IMR-90 (cell line): ENCODE measurements around the gene TRAF3IP3. TPM values are rescaled to one million over a fixed set of nuclear protein-coding genes. Genes with fewer than 3 reads are reported as not detected.

ENCODE experiments used
- ATAC-seq: fragments of 200-7000 bp; cut with Tn5 transposase; 2 replicates; pipeline ENCODE4 v1.9.1; 2020; ENCODE audit warnings: low read depth, mild to moderate bottlenecking, moderate library complexity
- BruUV-seq: library from RNA; stranded (reverse); fragments of 400-500 nt; replicated peaks from 2 replicates; lab custom pipeline; 2021; lab: Mats Ljungman, UMichigan
- CTCF ChIA-PET: fragments of 300-600 bp; formaldehyde crosslinking; extraction: SDS; loops from one replicate; lab custom pipeline; 2021; ENCODE audit warnings: antibody characterized with exemption; lab: Yijun Ruan, JAX
- POLR2A ChIA-PET: fragments of 300-600 bp; sonication (Branson Sonifier 250); formaldehyde crosslinking; loops from one replicate; lab custom pipeline; 2022; ENCODE audit warnings: antibody characterized with exemption; ENCODE audit not compliant: unreplicated experiment; lab: Charles Lee
- DNase-seq: peaks from one replicate; pipeline ENCODE4 v3.0.0; 2013
- H2AFZ ChIP-seq: replicated peaks from 2 replicates; pipeline ENCODE3; 2013; ENCODE audit warnings: low read length, mild to moderate bottlenecking; ENCODE audit not compliant: poor library complexity
- H2AK5ac ChIP-seq: 2 replicates; pipeline ENCODE4 v1.6.1; 2013; ENCODE audit warnings: low read depth, low read length, inconsistent platforms
- H2AK9ac ChIP-seq: replicated peaks from 2 replicates; pipeline ENCODE3; 2013; ENCODE audit warnings: mild to moderate bottlenecking, low read depth, low read length, moderate library complexity; ENCODE audit not compliant: poor library complexity
- H2BK120ac ChIP-seq: 2 replicates; pipeline ENCODE4 v1.6.1; 2013; ENCODE audit warnings: low read depth, low read length, inconsistent platforms
- H2BK15ac ChIP-seq: 3 replicates; pipeline ENCODE4 v1.6.1; 2013; ENCODE audit warnings: low read depth, low read length, inconsistent platforms
- H2BK20ac ChIP-seq: 2 replicates; pipeline ENCODE4 v1.6.1; 2013; ENCODE audit warnings: low read depth, mild to moderate bottlenecking, inconsistent platforms, low read length, moderate library complexity
- H2BK5ac ChIP-seq: 2 replicates; pipeline ENCODE4 v1.6.1; 2013; ENCODE audit warnings: mild to moderate bottlenecking, low read depth, low read length, inconsistent platforms; ENCODE audit not compliant: poor library complexity, severe bottlenecking
- H3K14ac ChIP-seq: replicated peaks from 2 replicates; pipeline ENCODE4 v1.6.1; 2013; ENCODE audit warnings: low read depth, low read length, inconsistent platforms
- H3K18ac ChIP-seq: 2 replicates; pipeline ENCODE4 v1.6.1; 2013; ENCODE audit warnings: low read depth, low read length, control low read depth
- H3K23ac ChIP-seq: 2 replicates; pipeline ENCODE4 v1.6.1; 2013; ENCODE audit warnings: low read depth, low read length, inconsistent platforms
- H3K27ac ChIP-seq: 2 replicates; pipeline ENCODE4 v1.5.1; 2013; ENCODE audit warnings: mild to moderate bottlenecking, control low read depth, low read length; ENCODE audit not compliant: insufficient read depth
- H3K27me3 ChIP-seq: 2 replicates; pipeline ENCODE4 v1.6.1; 2013; ENCODE audit warnings: low read length; ENCODE audit not compliant: control insufficient read depth, insufficient read depth
- H3K36me3 ChIP-seq: 2 replicates; pipeline ENCODE4 v1.6.1; 2013; ENCODE audit warnings: low read length, mixed read lengths; ENCODE audit not compliant: control insufficient read depth, insufficient read depth
- H3K4ac ChIP-seq: 2 replicates; pipeline ENCODE4 v1.6.1; 2013; ENCODE audit warnings: low read depth, low read length, inconsistent platforms
- H3K4me1 ChIP-seq: 2 replicates; pipeline ENCODE4 v1.6.1; 2013; ENCODE audit warnings: low read length, mixed read lengths; ENCODE audit not compliant: control insufficient read depth, insufficient read depth
- H3K4me2 ChIP-seq: 2 replicates; pipeline ENCODE4 v1.6.1; 2013; ENCODE audit warnings: low read depth, mild to moderate bottlenecking, control low read depth, low read length, moderate library complexity
- H3K4me3 ChIP-seq: 2 replicates; pipeline ENCODE4 v1.5.1; 2013; ENCODE audit warnings: low read depth, mild to moderate bottlenecking, control low read depth, low read length, moderate library complexity; ENCODE audit not compliant: insufficient read depth
- H3K56ac ChIP-seq: 2 replicates; pipeline ENCODE4 v1.6.1; 2013; ENCODE audit warnings: low read length, inconsistent platforms; ENCODE audit not compliant: insufficient read depth; ENCODE audit errors: extremely low read depth
- H3K79me1 ChIP-seq, 2 experiments: 2 replicates each; pipeline ENCODE4 v1.6.1; 2013; ENCODE audit warnings: low read length in 2 of 2, inconsistent platforms in 1 of 2, low read depth in 1 of 2
- H3K9ac ChIP-seq: 2 replicates; pipeline ENCODE4 v1.6.1; 2013; ENCODE audit warnings: low read depth, low read length, control low read depth
- H3K9me1 ChIP-seq: 2 replicates; pipeline ENCODE4 v1.6.1; 2013; ENCODE audit warnings: low read length, inconsistent platforms; ENCODE audit not compliant: insufficient read depth
- H3K9me3 ChIP-seq: 2 replicates; pipeline ENCODE4 v1.6.1; 2013; ENCODE audit warnings: low read length; ENCODE audit not compliant: control insufficient read depth, insufficient read depth
- H4K20me1 ChIP-seq: 2 replicates; pipeline ENCODE4 v1.6.1; 2013; ENCODE audit warnings: low read length, inconsistent platforms; ENCODE audit not compliant: insufficient read depth
- H4K5ac ChIP-seq: 2 replicates; pipeline ENCODE4 v1.6.1; 2013; ENCODE audit warnings: mild to moderate bottlenecking, low read depth, low read length, control low read depth
- H4K8ac ChIP-seq, 2 experiments: 2 replicates each; pipeline ENCODE4 v1.6.1; 2013; ENCODE audit warnings: low read depth in 2 of 2, low read length in 2 of 2, control low read depth in 1 of 2, inconsistent platforms in 1 of 2
- H4K91ac ChIP-seq: 2 replicates; pipeline ENCODE4 v1.6.1; 2013; ENCODE audit warnings: low read depth, low read length, inconsistent platforms; ENCODE audit not compliant: insufficient read depth
- CEBPB ChIP-seq: IDR thresholded peaks from 2 replicates; pipeline ENCODE4 v1.6.1; 2012; ENCODE audit warnings: low read depth, low read length, improper control_type of control experiment
- WGBS, 2 experiments: methylation state at CpG; one replicate each; pipeline versions ENCODE4 v1.1.5 to v1.1.7; 2013; ENCODE audit warnings: missing lambda C conversion rate in 2 of 2; ENCODE audit not compliant: insufficient read length in 1 of 2; ENCODE audit errors: extremely low coverage in 2 of 2; 5-methylcytosine and 5-hydroxymethylcytosine counted together
- dilution Hi-C: fragments of 300-500 bp; cut with HindIII; formaldehyde crosslinking; loops from one replicate; pipeline ENCODE4 v1.14.3; 2018; ENCODE audit warnings: low sequenced_read_pairs; ENCODE audit not compliant: unreplicated experiment
- in situ Hi-C: fragments of 300-500 bp; cut with MboI; formaldehyde crosslinking; loops from 3 replicates; pipeline ENCODE4 v1.14.3; 2019; ENCODE audit warnings: low sequenced_read_pairs, inconsistent platforms, mixed read lengths
- intact Hi-C: fragments of 100-400 bp; cut with micrococcal nuclease; formaldehyde crosslinking; loops from 2 replicates; pipeline ENCODE4 v1.10.0; 2022
- polyA plus RNA-seq, 3 experiments: library from polyadenylated mRNA; depleted of rRNA; stranded (reverse); fragments of >200 nt; gene quantifications; 2 replicates each; pipeline ENCODE4 v1.2.3, GENCODE V29; 2012; ENCODE audit warnings: low replicate concordance in 1 of 3
- total RNA-seq: library from RNA; depleted of rRNA; stranded (reverse); fragments of >200 nt; gene quantifications from 2 replicates; pipeline ENCODE4 v1.2.3, GENCODE V29; 2012

Gene TRAF3IP3
- total and polyA plus RNA-seq, 2 of the 4 experiments (the other 2 are of a cell fraction) = 0.12 to 0.18 TPM

DNA sequence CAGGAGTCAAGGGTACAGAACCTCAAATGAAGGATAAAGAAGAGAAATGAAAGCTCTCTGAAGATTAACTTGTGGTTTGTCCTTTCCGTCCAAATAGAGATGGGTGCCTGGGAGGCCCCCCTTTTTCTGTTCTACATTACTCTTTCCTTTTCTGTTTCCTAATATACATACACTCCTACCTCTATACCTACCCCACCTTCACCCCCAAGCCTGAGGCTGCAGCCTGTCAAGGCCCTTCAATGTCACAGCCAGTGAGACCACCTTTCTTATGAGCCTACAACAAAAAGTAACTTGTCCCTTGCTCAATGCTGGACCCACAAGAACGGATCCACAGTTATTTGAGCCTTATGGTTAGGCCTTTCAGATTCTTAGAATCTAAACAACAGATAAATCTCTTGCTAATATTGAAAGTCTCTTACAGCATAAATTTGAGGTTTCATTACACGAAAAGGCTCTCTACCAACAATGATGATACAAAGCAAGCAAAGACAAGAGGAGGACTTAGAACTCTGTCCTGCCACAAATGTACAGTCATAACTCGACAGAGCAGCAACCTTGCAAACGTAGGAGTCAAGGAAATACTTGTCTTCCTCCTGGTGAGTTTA lies 4.1 kb upstream of the TRAF3IP3 start:
- no peak overlapping the region for H4K91ac ChIP-seq
- ChIA-PET CTCF (no interaction called here), POLR2A (no interaction called here)
- H3K9ac ChIP-seq = no peak overlapping the region
- intact Hi-C loops (no loop called here), dilution Hi-C loops (no loop called here), in situ Hi-C loops (no loop called here)
- H2AK5ac ChIP-seq = no peak overlapping the region
- DNase-seq (no peak), ATAC-seq (no peak)
- H2BK20ac ChIP-seq = no peak overlapping the region
- no peak overlapping the region for H3K23ac ChIP-seq
- H3K9me3 ChIP-seq = no peaks in the 10 kb centered on the region
- H3K9me1 ChIP-seq = 0 out of 2 replicates have a peak, but pooled peaks cover 3% of the 10 kb centered on the region
- 0 out of 2 replicates have a peak, but pooled peaks cover 3% of the 10 kb centered on the region for H3K27me3 ChIP-seq
- H3K4me1 ChIP-seq = no peaks in the 10 kb centered on the region
- no peaks in the 10 kb centered on the region for H3K79me1 ChIP-seq
- no peak overlapping the region for H3K18ac ChIP-seq
- no peak overlapping the region for H4K5ac ChIP-seq
- BruUV-seq = no TSS peak
- H3K27ac ChIP-seq = no peak overlapping the region
- 40% methylated on average over 1 of the region's 5 CpGs; no CpG with 5 or more reads in 1 of the 2 experiments for WGBS, 2 experiments
- no peak overlapping the region for H2BK5ac ChIP-seq
- no peak overlapping the region for H3K56ac ChIP-seq
- no peak overlapping the region for H3K14ac ChIP-seq
- H3K4me3 ChIP-seq = no peak overlapping the region
- TF ChIP-seq CEBPB = no peak
- no peaks in the 10 kb centered on the region for H4K20me1 ChIP-seq
- H3K4me2 ChIP-seq = no peak overlapping the region
- no peak overlapping the region for H4K8ac ChIP-seq
- no peaks in the 10 kb centered on the region for H3K36me3 ChIP-seq
- H2AFZ ChIP-seq = no peak overlapping the region
- no peak overlapping the region for H2BK120ac ChIP-seq
- H3K4ac ChIP-seq = no peak overlapping the region
- no peak overlapping the region for H2AK9ac ChIP-seq
- H2BK15ac ChIP-seq = no peak overlapping the region
